ENCODE results near the gene SORCS2. TPM values are rescaled to one million over a fixed set of nuclear protein-coding genes. Genes with fewer than 3 reads are reported as not detected.

The SORCS2 gene
- total RNA-seq, 1 experiment from 2014 or later: not detected

- Mint-ChIP-seq H3K4me1 (ENCODE audit: low read depth, unreplicated experiment) (no peaks in the 10 kb centered on the region), H3K27ac (ENCODE audit: unreplicated experiment) (no peak overlapping the region), H3K36me3 (ENCODE audit: insufficient read depth, unreplicated experiment) (no peaks in the 10 kb centered on the region), H3K9me3 (ENCODE audit: low read depth, unreplicated experiment) (no peaks in the 10 kb centered on the region), H3K4me3 (ENCODE audit: low read depth, unreplicated experiment) (no peak overlapping the region), H3K27me3 (ENCODE audit: unreplicated experiment) (peaks cover 76% of the 10 kb centered on the region)
- DNase-seq: no peak
- no peak for TF ChIP-seq CTCF (IDR thresholded peaks at IDR 0.05; ENCODE audit: unreplicated experiment)
- intact Hi-C loops (cut with micrococcal nuclease; ENCODE audit: unreplicated experiment): no loop called here
- BruUV-seq (replicated peaks): no TSS peak
- CTCF ChIA-PET: no interaction called here
These were observed 541.7 kb downstream of the SORCS2 start for GRCh38 chr4:7733801-7734650.

GRCh38 chr4:7734651-7735260 lies 542.4 kb downstream of the SORCS2 start:
- no peaks in the 10 kb centered on the region for H3K9me3 Mint-ChIP-seq (ENCODE audit: low read depth, unreplicated experiment)
- H3K27ac Mint-ChIP-seq (ENCODE audit: unreplicated experiment): no peak overlapping the region
- intact Hi-C loops (cut with micrococcal nuclease; ENCODE audit: unreplicated experiment): no loop called here
- no peak for DNase-seq
- peaks cover 73% of the 10 kb centered on the region for H3K27me3 Mint-ChIP-seq (ENCODE audit: unreplicated experiment)
- CTCF ChIA-PET: interaction anchor here (1.1 kb wide), 1 partner anchor 12 kb away, joined by 3 read pairs; no protein-coding TSS in a partner anchor
- no peaks in the 10 kb centered on the region for H3K36me3 Mint-ChIP-seq (ENCODE audit: insufficient read depth, unreplicated experiment)
- no TSS peak for BruUV-seq (replicated peaks)
- H3K4me3 Mint-ChIP-seq (ENCODE audit: low read depth, unreplicated experiment): no peak overlapping the region
- no peaks in the 10 kb centered on the region for H3K4me1 Mint-ChIP-seq (ENCODE audit: low read depth, unreplicated experiment)
- TF ChIP-seq CTCF (IDR thresholded peaks at IDR 0.05; ENCODE audit: unreplicated experiment): no peak

GRCh38 chr4:7735395-7735794 lies 543.1 kb downstream of the SORCS2 start:
- CTCF ChIA-PET: interaction anchor here (0.6 to 1.1 kb wide), 2 partner anchors 11 to 90 kb away, joined by 3 to 4 read pairs; no protein-coding TSS in a partner anchor
- no peak for TF ChIP-seq CTCF (IDR thresholded peaks at IDR 0.05; ENCODE audit: unreplicated experiment)
- Mint-ChIP-seq H3K27me3 (ENCODE audit: unreplicated experiment) (peaks cover 68% of the 10 kb centered on the region), H3K36me3 (ENCODE audit: insufficient read depth, unreplicated experiment) (no peaks in the 10 kb centered on the region), H3K9me3 (ENCODE audit: low read depth, unreplicated experiment) (no peaks in the 10 kb centered on the region), H3K4me3 (ENCODE audit: low read depth, unreplicated experiment) (no peak overlapping the region), H3K27ac (ENCODE audit: unreplicated experiment) (no peak overlapping the region), H3K4me1 (ENCODE audit: low read depth, unreplicated experiment) (no peaks in the 10 kb centered on the region)
- no peak for DNase-seq
- no TSS peak for BruUV-seq (replicated peaks)
- intact Hi-C loops (cut with micrococcal nuclease; ENCODE audit: unreplicated experiment): no loop called here

- Mint-ChIP-seq H3K4me3 (ENCODE audit: low read depth, unreplicated experiment) (no peak overlapping the region), H3K4me1 (ENCODE audit: low read depth, unreplicated experiment) (no peaks in the 10 kb centered on the region), H3K27ac (ENCODE audit: unreplicated experiment) (no peak overlapping the region), H3K27me3 (ENCODE audit: unreplicated experiment) (peaks cover 62% of the 10 kb centered on the region), H3K9me3 (ENCODE audit: low read depth, unreplicated experiment) (no peaks in the 10 kb centered on the region), H3K36me3 (ENCODE audit: insufficient read depth, unreplicated experiment) (no peaks in the 10 kb centered on the region)
- no peak for TF ChIP-seq CTCF (IDR thresholded peaks at IDR 0.05; ENCODE audit: unreplicated experiment)
- intact Hi-C loops (cut with micrococcal nuclease; ENCODE audit: unreplicated experiment): no loop called here
- CTCF ChIA-PET: interaction anchor here (0.6 kb wide), 1 partner anchor 90 kb away, joined by 4 read pairs; no protein-coding TSS in a partner anchor
- DNase-seq: no peak
- BruUV-seq (replicated peaks): no TSS peak
These were observed 543.6 kb downstream of the SORCS2 start for GRCh38 chr4:7735961-7736360.
